Measurements from ENCODE around the gene ZNRF3.

Gene ZNRF3

DNA sequence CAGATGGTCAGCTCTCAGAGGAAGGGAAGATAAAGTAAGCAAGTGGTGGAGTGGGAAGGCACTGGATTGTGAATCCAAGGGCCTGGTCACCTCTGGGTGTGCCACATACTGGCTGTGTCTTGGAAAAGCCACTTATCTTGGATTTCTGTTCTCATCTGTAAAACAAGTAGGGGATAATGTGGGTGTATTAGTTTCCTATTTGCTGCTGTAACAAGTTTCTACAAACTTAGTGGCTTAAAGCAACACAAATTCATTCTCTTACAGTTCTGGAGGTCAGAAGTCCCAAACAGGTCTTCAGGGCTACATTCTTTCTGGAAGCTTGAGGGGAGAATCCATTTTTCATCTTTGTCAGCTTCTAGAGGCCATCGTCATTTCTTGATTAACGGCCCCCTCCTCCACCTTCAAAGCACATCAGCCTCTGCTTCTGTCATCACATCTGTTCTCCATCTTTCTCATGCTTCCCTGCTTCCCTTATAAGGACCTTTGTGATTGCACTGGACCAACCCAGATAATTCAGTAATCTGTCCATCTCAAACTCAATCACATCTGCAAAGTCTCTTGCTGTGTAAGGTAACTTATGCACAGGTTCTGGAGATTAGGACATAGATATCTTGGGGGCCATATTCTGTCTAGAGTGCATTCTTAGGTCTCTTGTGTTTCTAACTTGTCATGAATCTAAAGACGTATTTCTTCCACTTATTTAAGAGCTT, 102.4 kb downstream of the ZNRF3 start:
- Histone ChIP-seq H3K27ac (ENCODE audit: low read length) (no peak overlapping the region), H3K27me3 (ENCODE audit: low read depth, low read length) (no peaks in the 10 kb centered on the region), H3K79me2 (ENCODE audit: low read length) (peaks cover 15% of the 10 kb centered on the region), H3K9ac (ENCODE audit: low read length) (no peak overlapping the region), H3K36me3 (replicated peaks; ENCODE audit: low read depth, low read length) (peaks cover 20% of the 10 kb centered on the region), H3K4me2 (ENCODE audit: low read length) (no peak overlapping the region), H2AFZ (ENCODE audit: low read depth, low read length) (no peak overlapping the region), H3K4me1 (ENCODE audit: low read length) (no peaks in the 10 kb centered on the region), H3K4me3 (ENCODE audit: low read length) (no peak overlapping the region), H4K20me1 (ENCODE audit: insufficient read depth, low read length) (no peaks in the 10 kb centered on the region; the same call in 1 of the 2 replicates), H3K9me3 (ENCODE audit: insufficient read depth, low read length) (no peaks in the 10 kb centered on the region)
- TF ChIP-seq EZH2phosphoT487 (IDR thresholded peaks at IDR 0.05; ENCODE audit: low read depth) (no peak), CTCF (IDR thresholded peaks at IDR 0.05; ENCODE audit: low read depth, low read length) (no peak)

- Histone ChIP-seq H3K27ac (ENCODE audit: low read length) (no peak overlapping the region), H3K4me3 (ENCODE audit: low read length) (no peak overlapping the region), H3K9ac (ENCODE audit: low read length) (no peak overlapping the region), H4K20me1 (ENCODE audit: insufficient read depth, low read length) (no peaks in the 10 kb centered on the region; the same call in 1 of the 2 replicates), H3K4me1 (ENCODE audit: low read length) (no peaks in the 10 kb centered on the region), H3K4me2 (ENCODE audit: low read length) (no peak overlapping the region), H3K79me2 (ENCODE audit: low read length) (peaks cover 15% of the 10 kb centered on the region), H3K9me3 (ENCODE audit: insufficient read depth, low read length) (no peaks in the 10 kb centered on the region), H3K27me3 (ENCODE audit: low read depth, low read length) (no peaks in the 10 kb centered on the region), H3K36me3 (replicated peaks; ENCODE audit: low read depth, low read length) (peaks cover 22% of the 10 kb centered on the region), H2AFZ (ENCODE audit: low read depth, low read length) (no peak overlapping the region)
- TF ChIP-seq EZH2phosphoT487 (IDR thresholded peaks at IDR 0.05; ENCODE audit: low read depth) (no peak), CTCF (IDR thresholded peaks at IDR 0.05; ENCODE audit: low read depth, low read length) (no peak)
Observed at GRCh38 chr22:28986366-28986765, 103.0 kb downstream of the ZNRF3 start.

- H3K4me3 ChIP-seq (ENCODE audit: low read length): no peak overlapping the region
- no peak overlapping the region for H2AFZ ChIP-seq (ENCODE audit: low read depth, low read length)
- no peaks in the 10 kb centered on the region for H4K20me1 ChIP-seq (ENCODE audit: insufficient read depth, low read length)
- no peaks in the 10 kb centered on the region for H3K27me3 ChIP-seq (ENCODE audit: low read depth, low read length)
- no peak overlapping the region for H3K4me2 ChIP-seq (ENCODE audit: low read length)
- peaks cover 32% of the 10 kb centered on the region for H3K36me3 ChIP-seq (replicated peaks; ENCODE audit: low read depth, low read length)
- H3K9me3 ChIP-seq (ENCODE audit: insufficient read depth, low read length): no peaks in the 10 kb centered on the region
- H3K27ac ChIP-seq (ENCODE audit: low read length): no peak overlapping the region
- H3K9ac ChIP-seq (ENCODE audit: low read length): no peak overlapping the region
- TF ChIP-seq EZH2phosphoT487 (IDR thresholded peaks at IDR 0.05; ENCODE audit: low read depth): no peak
- TF ChIP-seq CTCF (IDR thresholded peaks at IDR 0.05; ENCODE audit: low read depth, low read length): no peak
- no peaks in the 10 kb centered on the region for H3K4me1 ChIP-seq (ENCODE audit: low read length)
- peaks cover 2% of the 10 kb centered on the region; the same call in 1 of the 2 replicates for H3K79me2 ChIP-seq (ENCODE audit: low read length)
Observed at GRCh38 chr22:28988457-28988856, 105.1 kb downstream of the ZNRF3 start.

DNA sequence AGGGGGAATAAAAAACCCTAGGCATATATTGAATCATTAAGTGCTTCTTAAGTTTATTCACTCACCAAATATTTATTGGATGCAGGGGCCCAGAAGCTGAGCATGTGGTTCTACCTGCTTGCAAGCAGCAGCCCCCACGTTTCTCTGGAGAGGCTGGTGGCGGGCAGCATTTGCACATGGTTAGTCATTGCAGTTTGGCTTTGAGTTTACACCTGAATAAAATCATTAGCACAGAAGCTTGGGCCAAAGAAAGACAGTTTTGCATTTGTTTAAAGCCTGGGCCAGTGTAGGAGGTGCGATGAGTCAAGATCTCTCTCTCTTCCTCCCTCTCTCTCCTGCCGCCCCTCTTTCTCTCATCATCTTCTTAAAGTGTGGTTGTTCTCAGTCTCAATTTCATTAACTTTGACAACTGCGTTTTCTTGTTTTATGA, 105.7 kb downstream of the ZNRF3 start:
- H4K20me1 ChIP-seq (ENCODE audit: insufficient read depth, low read length): no peaks in the 10 kb centered on the region
- TF ChIP-seq EZH2phosphoT487 (IDR thresholded peaks at IDR 0.05; ENCODE audit: low read depth) (no peak), CTCF (IDR thresholded peaks at IDR 0.05; ENCODE audit: low read depth, low read length) (no peak)
- peaks cover 33% of the 10 kb centered on the region for H3K36me3 ChIP-seq (replicated peaks; ENCODE audit: low read depth, low read length)
- H3K9ac ChIP-seq (ENCODE audit: low read length): no peak overlapping the region
- H3K4me3 ChIP-seq (ENCODE audit: low read length): no peak overlapping the region
- H3K4me2 ChIP-seq (ENCODE audit: low read length): no peak overlapping the region
- no peak overlapping the region for H3K27ac ChIP-seq (ENCODE audit: low read length)
- no peaks in the 10 kb centered on the region for H3K9me3 ChIP-seq (ENCODE audit: insufficient read depth, low read length)
- no peaks in the 10 kb centered on the region for H3K27me3 ChIP-seq (ENCODE audit: low read depth, low read length)
- no peaks in the 10 kb centered on the region for H3K4me1 ChIP-seq (ENCODE audit: low read length)
- H3K79me2 ChIP-seq (ENCODE audit: low read length): no peaks in the 10 kb centered on the region; the same call in 1 of the 2 replicates
- H2AFZ ChIP-seq (ENCODE audit: low read depth, low read length): no peak overlapping the region
